ENCODE measurements around the gene GLIS1. TPM values are rescaled to one million over a fixed set of nuclear protein-coding genes. Genes with fewer than 3 reads are reported as not detected.

GLIS1 gene
- total RNA-seq, 1 experiment from 2014 or later = 0.39 TPM

- H3K9me2 ChIP-seq (ENCODE audit: insufficient read depth) = no peaks in the 10 kb centered on the region
- TF ChIP-seq EZH2 (IDR thresholded peaks at IDR 0.05) (no peak), CEBPB (IDR thresholded peaks at IDR 0.05; ENCODE audit: low read depth) (no peak), TCF7L2 (IDR thresholded peaks at IDR 0.05; ENCODE audit: borderline replicate concordance, extremely low read depth, insufficient read depth, insufficient read length) (no peak), CTCF (IDR thresholded peaks at IDR 0.05 in 2 of 3, conservative IDR thresholded peaks at IDR 0.05 in 1 of 3; ENCODE audit: borderline replicate concordance in 1 of 3, insufficient read depth in 1 of 3, low read depth in 2 of 3, low read length in 2 of 3) (no peak), YY1 (IDR thresholded peaks at IDR 0.05; ENCODE audit: extremely low read depth, insufficient replicate concordance, low read depth, low read length) (no peak), JUND (IDR thresholded peaks at IDR 0.05) (no peak), FOSL1 (IDR thresholded peaks at IDR 0.05; ENCODE audit: low read depth) (no peak), EGR1 (IDR thresholded peaks at IDR 0.05; ENCODE audit: low read depth) (no peak), ZFX (IDR thresholded peaks at IDR 0.05) (no peak)
- TF ChIP-seq, protein P1, sequence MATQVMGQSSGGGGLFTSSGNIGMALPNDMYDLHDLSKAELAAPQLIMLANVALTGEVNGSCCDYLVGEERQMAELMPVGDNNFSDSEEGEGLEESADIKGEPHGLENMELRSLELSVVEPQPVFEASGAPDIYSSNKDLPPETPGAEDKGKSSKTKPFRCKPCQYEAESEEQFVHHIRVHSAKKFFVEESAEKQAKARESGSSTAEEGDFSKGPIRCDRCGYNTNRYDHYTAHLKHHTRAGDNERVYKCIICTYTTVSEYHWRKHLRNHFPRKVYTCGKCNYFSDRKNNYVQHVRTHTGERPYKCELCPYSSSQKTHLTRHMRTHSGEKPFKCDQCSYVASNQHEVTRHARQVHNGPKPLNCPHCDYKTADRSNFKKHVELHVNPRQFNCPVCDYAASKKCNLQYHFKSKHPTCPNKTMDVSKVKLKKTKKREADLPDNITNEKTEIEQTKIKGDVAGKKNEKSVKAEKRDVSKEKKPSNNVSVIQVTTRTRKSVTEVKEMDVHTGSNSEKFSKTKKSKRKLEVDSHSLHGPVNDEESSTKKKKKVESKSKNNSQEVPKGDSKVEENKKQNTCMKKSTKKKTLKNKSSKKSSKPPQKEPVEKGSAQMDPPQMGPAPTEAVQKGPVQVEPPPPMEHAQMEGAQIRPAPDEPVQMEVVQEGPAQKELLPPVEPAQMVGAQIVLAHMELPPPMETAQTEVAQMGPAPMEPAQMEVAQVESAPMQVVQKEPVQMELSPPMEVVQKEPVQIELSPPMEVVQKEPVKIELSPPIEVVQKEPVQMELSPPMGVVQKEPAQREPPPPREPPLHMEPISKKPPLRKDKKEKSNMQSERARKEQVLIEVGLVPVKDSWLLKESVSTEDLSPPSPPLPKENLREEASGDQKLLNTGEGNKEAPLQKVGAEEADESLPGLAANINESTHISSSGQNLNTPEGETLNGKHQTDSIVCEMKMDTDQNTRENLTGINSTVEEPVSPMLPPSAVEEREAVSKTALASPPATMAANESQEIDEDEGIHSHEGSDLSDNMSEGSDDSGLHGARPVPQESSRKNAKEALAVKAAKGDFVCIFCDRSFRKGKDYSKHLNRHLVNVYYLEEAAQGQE (IDR thresholded peaks at IDR 0.05; ENCODE audit: low read depth) = no peak
- BruUV-seq (replicated peaks) = no TSS peak
- no peaks in the 10 kb centered on the region for H4K20me1 ChIP-seq (ENCODE audit: insufficient read depth)
- CTCF ChIA-PET = interaction anchor here (0.6 kb wide), 1 partner anchor 12 kb away, joined by 4 read pairs; no protein-coding TSS in a partner anchor
- DNase-seq (ENCODE audit: low read depth, low spot score) = no peak
- no peak overlapping the region for H3K27ac ChIP-seq (ENCODE audit: low read depth, low read length)
- H3K4me3 ChIP-seq (replicated peaks in 1 of 2; ENCODE audit: low read depth in 1 of 2, low read length in 2 of 2) = no peak overlapping the region
- ATAC-seq = no peak
- RAD21 ChIA-PET (ENCODE audit: low non-redundant PET in 1 of 2, low total read pairs in 2 of 2, uncharacterized antibody in 2 of 2, unreplicated experiment in 2 of 2) = no interaction called here
- H3K27me3 ChIP-seq (ENCODE audit: insufficient read depth, low read length) = no peaks in the 10 kb centered on the region
- H3K79me2 ChIP-seq (ENCODE audit: insufficient read depth, low read length) = no peaks in the 10 kb centered on the region
- no peaks in the 10 kb centered on the region for H3K9me3 ChIP-seq (ENCODE audit: control insufficient read depth in 1 of 2, insufficient read depth in 1 of 2, low read depth in 1 of 2, low read length in 2 of 2)
- no peaks in the 10 kb centered on the region for H3K36me3 ChIP-seq (ENCODE audit: control insufficient read depth in 1 of 2, insufficient read depth in 2 of 2, low read length in 2 of 2)
- H3K4me2 ChIP-seq (ENCODE audit: low read length) = no peak overlapping the region
- H3K4me1 ChIP-seq (ENCODE audit: control insufficient read depth in 1 of 2, insufficient read depth in 2 of 2, low read length in 2 of 2) = no peaks in the 10 kb centered on the region
- H3K9ac ChIP-seq (ENCODE audit: low read length) = no peak overlapping the region
- no peak overlapping the region for H2AFZ ChIP-seq (ENCODE audit: low read depth, low read length, poor library complexity, severe bottlenecking)
- POLR2A ChIA-PET = no interaction called here
- intact Hi-C loops (cut with micrococcal nuclease) = no loop called here
Measured at GRCh38 chr1:53693773-53694717, 44.9 kb downstream of the GLIS1 start.
